ENCODE data around the gene MAP6.

MAP6 gene

DNA sequence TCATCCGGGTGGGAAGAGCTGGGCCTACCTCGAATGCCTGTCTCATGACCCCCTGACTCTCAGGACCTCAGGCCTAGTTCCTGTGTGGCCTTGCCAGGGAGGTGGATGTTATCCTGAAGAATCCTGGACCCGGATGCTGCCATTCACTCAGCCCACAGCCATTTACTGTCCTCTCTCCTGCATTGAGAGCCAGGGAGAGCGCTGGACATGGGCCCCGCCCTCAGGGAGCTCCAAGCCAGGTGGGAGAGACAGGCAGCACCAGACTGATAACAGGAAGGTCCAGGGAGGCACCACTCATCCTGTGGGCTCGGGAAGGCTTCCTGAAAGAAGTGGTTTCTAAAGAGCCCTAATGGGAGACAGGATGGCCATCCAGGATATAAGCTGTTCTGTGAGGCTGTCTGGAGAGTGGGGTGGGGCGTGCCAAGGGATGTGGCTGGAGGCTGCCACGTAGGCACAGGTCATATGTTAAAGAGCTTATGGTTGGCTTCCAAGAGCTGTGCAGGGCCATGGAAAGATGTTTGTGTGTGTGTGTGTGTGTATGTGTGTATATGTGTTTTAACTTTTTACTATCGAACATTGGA lies 98.2 kb downstream of the MAP6 start:
- TF ChIP-seq POU2F2 (IDR thresholded peaks at IDR 0.05; ENCODE audit: low read depth, low read length), result no peak
- no peak for TF ChIP-seq PAX5 (IDR thresholded peaks at IDR 0.05; ENCODE audit: insufficient read depth, low read length, severe bottlenecking)
- no peak for TF ChIP-seq POLR2A (IDR thresholded peaks at IDR 0.05; ENCODE audit: low read depth, low read length)
- TF ChIP-seq SPI1 (IDR thresholded peaks at IDR 0.05; ENCODE audit: low read depth, low read length), result no peak
- TF ChIP-seq POLR2AphosphoS5 (IDR thresholded peaks at IDR 0.05; ENCODE audit: low read depth, low read length), result no peak
- no peak for TF ChIP-seq TAF1 (IDR thresholded peaks at IDR 0.05; ENCODE audit: low read depth, low read length)

DNA sequence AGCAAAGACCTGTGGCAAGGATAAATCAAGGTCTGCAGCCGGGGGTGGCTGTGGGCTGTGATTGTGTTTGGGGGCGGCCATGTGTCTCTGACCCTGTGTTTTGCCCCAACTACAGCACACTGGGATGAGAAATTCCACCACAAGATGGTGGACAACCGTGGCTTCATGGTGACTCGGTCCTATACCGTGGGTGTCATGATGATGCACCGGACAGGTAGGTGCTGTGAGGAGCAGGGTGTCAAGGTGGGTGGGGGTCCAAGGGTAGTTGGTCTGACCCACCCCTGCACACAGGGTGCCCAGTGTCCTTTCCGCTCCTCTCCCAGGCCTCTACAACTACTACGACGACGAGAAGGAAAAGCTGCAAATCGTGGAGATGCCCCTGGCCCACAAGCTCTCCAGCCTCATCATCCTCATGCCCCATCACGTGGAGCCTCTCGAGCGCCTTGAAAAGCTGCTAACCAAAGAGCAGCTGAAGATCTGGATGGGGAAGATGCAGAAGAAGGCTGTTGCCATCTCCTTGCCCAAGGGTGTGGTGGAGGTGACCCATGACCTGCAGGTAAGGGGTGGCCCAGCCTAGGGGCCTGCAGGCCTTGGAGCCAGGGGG lies 100.1 kb downstream of the MAP6 start:
- no peak for DNase-seq (ENCODE audit: insufficient read length, low spot score)
- no peak for FAIRE-seq
- no peak for TF ChIP-seq SPI1 (IDR thresholded peaks at IDR 0.05; ENCODE audit: low read depth, low read length)
- no peak for TF ChIP-seq TAF1 (IDR thresholded peaks at IDR 0.05; ENCODE audit: low read depth, low read length)
- no peak for TF ChIP-seq POLR2A (IDR thresholded peaks at IDR 0.05; ENCODE audit: low read depth, low read length)
- TF ChIP-seq POLR2AphosphoS5 (IDR thresholded peaks at IDR 0.05; ENCODE audit: low read depth, low read length), result no peak
- TF ChIP-seq PAX5 (IDR thresholded peaks at IDR 0.05; ENCODE audit: insufficient read depth, low read length, severe bottlenecking), result no peak
- TF ChIP-seq POU2F2 (IDR thresholded peaks at IDR 0.05; ENCODE audit: low read depth, low read length), result no peak

More for the DNA sequence above, 98.2 kb downstream of the MAP6 start:
- FAIRE-seq (no peak), DNase-seq (ENCODE audit: insufficient read length, low spot score) (no peak)

GRCh38 chr11:75567971-75568370 lies 100.9 kb downstream of the MAP6 start:
- DNase-seq (ENCODE audit: insufficient read length, low spot score) (no peak), FAIRE-seq (no peak)

GRCh38 chr11:75566763-75567279 lies 102.0 kb downstream of the MAP6 start:
- TF ChIP-seq POLR2AphosphoS5 (IDR thresholded peaks at IDR 0.05; ENCODE audit: low read depth, low read length) (no peak), SPI1 (IDR thresholded peaks at IDR 0.05; ENCODE audit: low read depth, low read length) (no peak), PAX5 (IDR thresholded peaks at IDR 0.05; ENCODE audit: insufficient read depth, low read length, severe bottlenecking) (no peak), POU2F2 (IDR thresholded peaks at IDR 0.05; ENCODE audit: low read depth, low read length) (no peak), POLR2A (IDR thresholded peaks at IDR 0.05; ENCODE audit: low read depth, low read length) (no peak), TAF1 (IDR thresholded peaks at IDR 0.05; ENCODE audit: low read depth, low read length) (no peak)
- DNase-seq (ENCODE audit: insufficient read length, low spot score) (no peak), FAIRE-seq (no peak)

More at GRCh38 chr11:75567971-75568370, 100.9 kb downstream of the MAP6 start:
- no peak for TF ChIP-seq POLR2AphosphoS5 (IDR thresholded peaks at IDR 0.05; ENCODE audit: low read depth, low read length)
- no peak for TF ChIP-seq SPI1 (IDR thresholded peaks at IDR 0.05; ENCODE audit: low read depth, low read length)
- no peak for TF ChIP-seq POLR2A (IDR thresholded peaks at IDR 0.05; ENCODE audit: low read depth, low read length)
- TF ChIP-seq PAX5 (IDR thresholded peaks at IDR 0.05; ENCODE audit: insufficient read depth, low read length, severe bottlenecking), result no peak
- no peak for TF ChIP-seq POU2F2 (IDR thresholded peaks at IDR 0.05; ENCODE audit: low read depth, low read length)
- no peak for TF ChIP-seq TAF1 (IDR thresholded peaks at IDR 0.05; ENCODE audit: low read depth, low read length)

DNA sequence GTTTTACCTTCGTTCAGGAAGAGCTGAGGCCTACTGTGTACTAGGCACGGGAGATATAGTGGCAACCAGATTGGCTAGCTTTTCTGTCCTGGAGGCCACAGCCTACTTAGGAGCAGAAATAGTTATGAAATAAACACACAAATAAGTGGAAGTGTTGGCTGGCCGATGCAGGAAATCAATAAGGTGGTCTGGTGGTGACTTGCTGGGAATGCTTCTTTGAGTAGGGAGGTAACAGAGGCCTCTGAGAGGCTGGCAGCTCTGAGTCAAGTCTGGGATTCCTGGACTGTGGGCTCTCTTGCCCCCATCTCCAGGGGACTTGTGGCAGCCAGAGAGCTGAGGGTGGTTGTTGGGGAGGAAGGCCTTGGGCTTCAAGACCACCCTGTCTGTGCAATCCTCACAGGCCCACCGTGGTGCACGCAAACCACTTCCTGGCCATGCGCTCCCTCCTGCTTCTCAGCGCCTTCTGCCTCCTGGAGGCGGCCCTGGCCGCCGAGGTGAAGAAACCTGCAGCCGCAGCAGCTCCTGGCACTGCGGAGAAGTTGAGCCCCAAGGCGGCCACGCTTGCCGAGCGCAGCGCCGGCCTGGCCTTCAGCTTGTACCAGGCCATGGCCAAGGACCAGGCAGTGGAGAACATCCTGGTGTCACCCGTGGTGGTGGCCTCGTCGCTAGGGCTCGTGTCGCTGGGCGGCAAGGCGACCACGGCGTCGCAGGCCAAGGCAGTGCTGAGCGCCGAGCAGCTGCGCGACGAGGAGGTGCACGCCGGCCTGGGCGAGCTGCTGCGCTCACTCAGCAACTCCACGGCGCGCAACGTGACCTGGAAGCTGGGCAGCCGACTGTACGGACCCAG lies 102.7 kb downstream of the MAP6 start:
- TF ChIP-seq SPI1 (IDR thresholded peaks at IDR 0.05; ENCODE audit: low read depth, low read length) (no peak), POU2F2 (IDR thresholded peaks at IDR 0.05; ENCODE audit: low read depth, low read length) (no peak), POLR2AphosphoS5 (IDR thresholded peaks at IDR 0.05; ENCODE audit: low read depth, low read length) (no peak)

GRCh38 chr11:75565221-75565814 lies 103.5 kb downstream of the MAP6 start:
- DNase-seq (ENCODE audit: insufficient read length, low spot score) (no peak), FAIRE-seq (no peak)
- TF ChIP-seq POLR2A (IDR thresholded peaks at IDR 0.05; ENCODE audit: low read depth, low read length) (no peak), PAX5 (IDR thresholded peaks at IDR 0.05; ENCODE audit: insufficient read depth, low read length, severe bottlenecking) (no peak), TAF1 (IDR thresholded peaks at IDR 0.05; ENCODE audit: low read depth, low read length) (no peak), POU2F2 (IDR thresholded peaks at IDR 0.05; ENCODE audit: low read depth, low read length) (no peak), SPI1 (IDR thresholded peaks at IDR 0.05; ENCODE audit: low read depth, low read length) (no peak), POLR2AphosphoS5 (IDR thresholded peaks at IDR 0.05; ENCODE audit: low read depth, low read length) (no peak)

More for the DNA sequence above, 102.7 kb downstream of the MAP6 start:
- no peak for FAIRE-seq
- DNase-seq (ENCODE audit: insufficient read length, low spot score), result no peak

GRCh38 chr11:75563978-75564552 lies 104.8 kb downstream of the MAP6 start:
- no peak for TF ChIP-seq POLR2A (IDR thresholded peaks at IDR 0.05; ENCODE audit: low read depth, low read length)
- no peak for TF ChIP-seq POU2F2 (IDR thresholded peaks at IDR 0.05; ENCODE audit: low read depth, low read length)
- TF ChIP-seq SPI1 (IDR thresholded peaks at IDR 0.05; ENCODE audit: low read depth, low read length), result no peak
- FAIRE-seq (no peak), DNase-seq (ENCODE audit: insufficient read length, low spot score) (no peak)

- no peak for FAIRE-seq
- TF ChIP-seq POLR2A (IDR thresholded peaks at IDR 0.05; ENCODE audit: low read depth, low read length) (no peak), PAX5 (IDR thresholded peaks at IDR 0.05; ENCODE audit: insufficient read depth, low read length, severe bottlenecking) (no peak), SPI1 (IDR thresholded peaks at IDR 0.05; ENCODE audit: low read depth, low read length) (no peak), POLR2AphosphoS5 (IDR thresholded peaks at IDR 0.05; ENCODE audit: low read depth, low read length) (no peak), POU2F2 (IDR thresholded peaks at IDR 0.05; ENCODE audit: low read depth, low read length) (no peak), TAF1 (IDR thresholded peaks at IDR 0.05; ENCODE audit: low read depth, low read length) (no peak)
- no peak for DNase-seq (ENCODE audit: insufficient read length, low spot score)
Observed at GRCh38 chr11:75563501-75563977, 105.3 kb downstream of the MAP6 start.

Data from GM12891 (cell line).